ENCODE data around the gene SMIM33.
"Not testable (repeated sequence)": the region's sequence is repeated elsewhere in the genome, so short reads cannot be mapped to it uniquely, and the experiment has no call there.

Gene SMIM33

GRCh38 chr5:139495638-139496435 lies 25.0 kb downstream of the SMIM33 start:
- H3K4me3 ChIP-seq (ENCODE audit: low read depth, low read length) = no peak overlapping the region
- H3K27me3 ChIP-seq (ENCODE audit: insufficient read depth, low read depth, severe bottlenecking) = no peaks in the 10 kb centered on the region
- no peak for DNase-seq
- no peak for TF ChIP-seq CTCF (IDR thresholded peaks at IDR 0.05; ENCODE audit: low read depth, low read length)
- no peaks in the 10 kb centered on the region for H3K36me3 ChIP-seq
- no peaks in the 10 kb centered on the region for H3K9me3 ChIP-seq (ENCODE audit: severe bottlenecking)
- no peak overlapping the region for H3K27ac ChIP-seq

- peaks cover 4% of the 10 kb centered on the region for H3K9me3 ChIP-seq (ENCODE audit: severe bottlenecking)
- H3K36me3 ChIP-seq = no peaks in the 10 kb centered on the region
- DNase-seq = no peak
- H3K27ac ChIP-seq = no peak overlapping the region
- no peak for TF ChIP-seq CTCF (IDR thresholded peaks at IDR 0.05; ENCODE audit: low read depth, low read length)
- no peaks in the 10 kb centered on the region for H3K27me3 ChIP-seq (ENCODE audit: insufficient read depth, low read depth, severe bottlenecking)
- H3K4me3 ChIP-seq (ENCODE audit: low read depth, low read length) = no peak overlapping the region
Measured at GRCh38 chr5:139501381-139501780, 30.6 kb downstream of the SMIM33 start.

- not testable (repeated sequence) for H3K9me3 ChIP-seq (ENCODE audit: severe bottlenecking); H3K4me3 ChIP-seq (ENCODE audit: low read depth, low read length); H3K27me3 ChIP-seq (ENCODE audit: insufficient read depth, low read depth, severe bottlenecking); DNase-seq; H3K27ac ChIP-seq; H3K36me3 ChIP-seq
Measured at GRCh38 chr5:139503036-139503817, 32.4 kb downstream of the SMIM33 start.

- not testable (repeated sequence) for H3K9me3 ChIP-seq (ENCODE audit: severe bottlenecking); DNase-seq; H3K27me3 ChIP-seq (ENCODE audit: insufficient read depth, low read depth, severe bottlenecking); H3K4me3 ChIP-seq (ENCODE audit: low read depth, low read length); H3K36me3 ChIP-seq; H3K27ac ChIP-seq
Measured at GRCh38 chr5:139503879-139504278, 33.1 kb downstream of the SMIM33 start.

GRCh38 chr5:139504722-139505121 lies 33.9 kb downstream of the SMIM33 start:
- H3K9me3 ChIP-seq (ENCODE audit: severe bottlenecking); DNase-seq; H3K27ac ChIP-seq; H3K4me3 ChIP-seq (ENCODE audit: low read depth, low read length); H3K27me3 ChIP-seq (ENCODE audit: insufficient read depth, low read depth, severe bottlenecking); H3K36me3 ChIP-seq: not testable (repeated sequence)

GRCh38 chr5:139512786-139513390 lies 42.1 kb downstream of the SMIM33 start:
- H3K9me3 ChIP-seq (ENCODE audit: severe bottlenecking) = no peaks in the 10 kb centered on the region
- no peak overlapping the region for H3K4me3 ChIP-seq (ENCODE audit: low read depth, low read length)
- no peak for DNase-seq
- TF ChIP-seq CTCF (IDR thresholded peaks at IDR 0.05; ENCODE audit: low read depth, low read length) = no peak
- no peak overlapping the region for H3K27ac ChIP-seq
- H3K36me3 ChIP-seq = no peaks in the 10 kb centered on the region
- H3K27me3 ChIP-seq (ENCODE audit: insufficient read depth, low read depth, severe bottlenecking) = no peaks in the 10 kb centered on the region

- peak; percentile 90 for DNase-seq
- H3K27ac ChIP-seq; H3K4me3 ChIP-seq (ENCODE audit: low read depth, low read length); H3K27me3 ChIP-seq (ENCODE audit: insufficient read depth, low read depth, severe bottlenecking); H3K36me3 ChIP-seq; H3K9me3 ChIP-seq (ENCODE audit: severe bottlenecking): not testable (repeated sequence)
- TF ChIP-seq CTCF (IDR thresholded peaks at IDR 0.05; ENCODE audit: low read depth, low read length) = peak; percentile 91
Measured at GRCh38 chr5:139513434-139513833, 42.6 kb downstream of the SMIM33 start.
